Posterior vena cava (tissue), 2 donors: ENCODE measurements around the gene STARD5. TPM values are rescaled to one million over a fixed set of nuclear protein-coding genes. Genes with fewer than 3 reads are reported as not detected.

Experiments used
- DNase-seq: peaks from one replicate; pipeline ENCODE4 v3.0.0-alpha.2; 2020; ENCODE audit warnings: low spot score
- intact Hi-C, 2 donors: fragments of 100-400 bp; cut with DNase I; formaldehyde crosslinking; loops; one replicate each; pipeline versions ENCODE4 v1.14.1 to v1.14.2; 2022 to 2023
- total RNA-seq, 2 donors: library from RNA; stranded (reverse); fragmentation: NEBNext Ultra II Directional; extraction: Animal tissue kit (Norgen Biotek cat#: 25700); gene quantifications; one replicate each; pipeline ENCODE4 v1.2.1, GENCODE V29; 2021
- donor health status: DM: yes; HTN: yes; CAD: no.
- donor health status: DM: yes; HTN: yes; CAD: no.

Gene STARD5
- total RNA-seq, 2 donors from 2014 or later = 3.9 to 5.9 TPM

DNA sequence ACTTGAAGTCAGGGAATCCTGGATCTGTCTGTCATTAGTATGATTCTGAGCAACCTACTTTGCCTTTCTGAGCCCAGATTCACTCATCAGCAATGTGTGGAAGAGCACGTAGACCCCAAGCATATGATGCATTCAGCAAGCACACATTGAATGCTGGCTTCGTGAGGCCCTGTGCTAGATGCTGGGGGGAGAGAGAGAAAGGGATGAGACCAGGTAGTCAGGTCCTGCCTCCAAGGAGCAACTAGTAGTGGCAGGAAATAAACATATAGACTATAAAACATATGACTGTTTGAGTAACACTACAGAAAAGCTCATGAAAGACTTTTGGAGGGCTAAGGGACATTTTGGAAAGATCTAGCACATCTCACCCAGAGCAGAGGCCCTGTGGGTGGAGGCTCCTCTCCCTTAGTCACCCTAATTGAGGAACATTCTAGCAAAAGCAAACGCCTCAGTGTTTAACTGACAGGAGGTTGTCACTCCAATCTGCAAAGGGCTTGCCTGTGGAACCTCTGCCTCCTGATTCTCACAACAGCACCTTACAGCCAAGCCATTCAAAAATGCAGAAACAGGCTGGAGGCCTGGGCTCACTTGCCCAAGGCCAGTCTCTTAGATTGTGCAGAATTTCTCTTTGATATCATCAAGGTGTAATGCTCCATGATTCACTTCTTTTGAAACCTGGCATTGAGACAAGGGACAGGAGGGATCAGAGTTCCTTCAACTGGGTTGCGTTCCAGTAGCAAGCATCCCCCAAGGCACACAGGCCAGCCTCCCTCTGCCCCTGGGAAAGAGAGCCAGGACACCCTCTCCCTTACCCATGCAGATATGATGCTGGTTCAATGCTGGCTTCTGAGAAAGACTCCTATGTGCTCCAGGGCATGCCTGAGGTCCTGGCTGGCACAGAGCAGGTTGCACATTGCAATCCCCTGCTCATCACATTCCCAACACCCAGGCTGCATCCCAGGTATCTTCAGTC lies 26.1 kb downstream of the STARD5 start:
- no peak for DNase-seq
- intact Hi-C loops = no loop called here

DNA sequence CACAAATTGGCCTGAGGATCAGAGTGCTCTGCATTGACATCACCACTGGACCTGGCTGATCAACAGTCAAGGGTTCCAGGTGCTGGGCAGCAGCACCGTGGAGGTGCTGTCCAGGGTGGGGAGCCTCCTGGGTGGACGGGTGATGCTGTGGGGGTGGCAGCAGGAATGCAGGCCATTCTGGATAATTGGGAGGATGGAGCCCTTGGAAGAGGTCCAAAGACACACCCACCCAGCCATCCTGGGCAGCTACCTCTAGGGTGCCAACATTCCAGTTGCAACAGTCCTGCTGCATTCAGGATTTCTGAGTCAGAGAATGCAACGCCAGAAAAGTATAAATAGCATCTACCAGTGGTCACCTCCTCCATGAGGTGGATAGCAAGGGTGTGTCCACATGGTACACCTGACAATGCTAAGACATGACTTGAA lies 26.8 kb downstream of the STARD5 start:
- intact Hi-C loops = no loop called here
- no peak for DNase-seq

DNA sequence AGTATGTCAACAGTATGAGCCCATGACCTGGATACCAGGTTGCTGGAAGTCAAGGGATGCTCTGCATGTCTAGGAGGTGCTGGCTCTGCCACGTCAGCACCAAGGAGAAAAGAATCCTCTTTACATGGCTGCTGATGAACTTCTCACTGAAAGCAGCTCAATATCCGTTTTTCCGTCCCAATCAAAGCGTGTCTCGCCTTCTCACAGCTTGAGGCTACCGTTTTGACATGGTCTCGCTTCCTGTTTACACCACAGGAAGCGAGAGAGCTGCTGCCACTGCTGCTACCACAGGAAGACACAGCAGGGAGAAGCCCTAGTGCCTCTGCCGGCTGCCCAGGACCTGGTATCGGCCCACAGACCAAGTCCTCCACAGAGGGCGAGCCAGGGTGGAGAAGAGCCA lies 27.3 kb downstream of the STARD5 start:
- DNase-seq = no peak
- intact Hi-C loops = no loop called here

DNA sequence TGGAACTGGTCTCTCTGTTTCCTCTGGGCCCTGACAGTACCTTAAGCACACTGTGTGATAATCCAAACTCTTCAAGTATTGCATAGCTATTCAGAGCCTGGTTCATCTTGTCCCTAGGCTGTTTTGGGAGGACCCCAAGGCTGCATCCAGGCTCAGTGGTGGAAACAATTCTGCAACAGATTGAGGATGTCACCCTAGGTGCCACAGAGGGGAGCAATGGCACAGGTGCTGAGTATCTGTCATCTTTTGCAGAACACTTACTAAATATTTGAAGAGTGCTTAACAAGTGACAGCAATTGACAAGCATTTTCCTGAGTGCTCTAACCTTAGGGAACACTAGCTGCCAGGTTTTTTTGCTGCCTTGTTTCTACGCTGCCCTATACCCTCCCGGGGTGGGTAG lies 27.8 kb downstream of the STARD5 start:
- no peak for DNase-seq
- intact Hi-C loops = no loop called here

DNA sequence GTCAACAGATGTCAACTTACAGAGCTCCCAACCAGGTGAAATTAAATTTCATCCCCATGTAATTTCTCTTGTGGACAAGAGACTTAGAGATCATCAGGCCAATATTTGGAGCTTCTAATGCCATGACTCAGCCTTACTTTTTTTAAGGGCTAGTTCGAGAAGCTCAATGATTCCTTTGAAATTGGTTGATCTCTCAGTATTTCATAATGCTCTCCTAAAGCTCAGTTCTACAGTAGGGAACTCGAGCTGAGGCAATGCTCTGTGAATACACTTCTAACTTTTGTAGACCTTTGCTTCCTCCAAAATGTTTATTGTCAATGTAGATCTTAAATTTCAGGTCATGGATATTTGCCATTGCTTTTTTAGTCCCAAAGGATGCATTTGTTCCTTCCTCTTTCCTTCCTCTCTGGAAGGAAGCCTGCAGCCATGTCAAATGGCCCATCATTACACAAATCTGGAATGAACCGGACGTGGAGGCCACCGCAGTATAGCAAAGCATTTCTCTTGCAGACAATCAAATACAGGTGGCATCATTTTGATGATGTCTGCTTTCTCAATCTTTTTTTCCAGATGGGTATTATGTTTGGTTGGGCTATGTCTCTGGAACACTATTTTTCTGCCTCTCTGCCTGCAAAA lies 28.3 kb downstream of the STARD5 start:
- intact Hi-C loops = no loop called here
- no peak for DNase-seq

DNA sequence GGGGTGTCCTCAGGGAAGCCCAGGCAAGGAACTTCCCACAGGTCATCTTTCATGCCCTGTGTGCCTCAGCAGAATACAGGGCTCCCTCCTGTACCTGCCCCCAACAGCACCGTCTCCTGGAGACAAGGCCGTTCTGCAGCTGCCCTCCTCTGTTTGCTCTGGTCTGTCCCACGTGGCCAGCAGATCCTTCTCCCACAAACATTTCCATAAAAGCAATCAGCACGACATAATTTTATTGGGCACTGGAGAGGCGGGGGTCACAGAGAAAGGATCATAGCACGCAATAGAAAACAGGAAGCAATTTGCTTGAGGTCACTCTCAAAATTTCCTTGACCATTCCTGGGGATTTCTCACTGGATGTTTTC lies 29.4 kb downstream of the STARD5 start:
- DNase-seq = no peak
- intact Hi-C loops = no loop called here

DNA sequence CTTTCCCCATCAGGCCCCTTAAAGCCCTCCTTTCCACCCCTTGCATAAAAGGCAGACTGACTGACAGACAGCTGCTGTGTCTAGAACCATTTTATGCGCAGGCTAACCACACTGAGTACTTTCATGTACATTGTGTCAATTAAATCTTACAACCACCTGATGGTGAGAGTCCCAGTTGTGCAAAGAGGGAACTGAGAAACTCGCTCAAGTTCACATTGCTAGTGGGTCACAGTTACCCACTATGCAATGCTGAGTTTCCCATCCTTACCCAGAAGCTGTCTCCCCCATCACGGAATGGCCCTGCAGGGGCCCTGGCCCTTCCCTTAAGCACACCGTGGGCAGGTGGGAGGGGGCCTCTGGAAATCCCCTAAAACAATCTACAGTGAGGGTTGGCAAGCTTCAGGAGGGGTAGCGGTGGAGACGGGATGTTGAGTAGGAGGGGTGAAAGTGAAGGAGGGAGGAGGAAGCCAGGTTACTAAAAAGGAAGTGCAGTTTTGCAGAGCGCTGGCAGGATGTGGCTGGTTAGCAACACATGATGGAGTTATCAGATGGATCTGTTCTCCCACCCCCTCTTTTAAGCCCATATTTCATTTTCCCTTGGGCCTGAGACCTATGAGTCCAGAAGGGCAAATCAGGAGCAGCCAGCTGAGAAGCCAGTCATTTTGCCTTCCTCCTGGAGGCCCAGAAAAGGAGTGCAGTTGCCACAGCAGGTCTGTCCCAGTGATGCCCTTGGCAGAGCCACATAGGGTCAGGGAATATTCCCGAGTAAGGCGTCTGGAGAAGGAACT lies 30.0 kb downstream of the STARD5 start:
- no peak for DNase-seq
- intact Hi-C loops = no loop called here

DNA sequence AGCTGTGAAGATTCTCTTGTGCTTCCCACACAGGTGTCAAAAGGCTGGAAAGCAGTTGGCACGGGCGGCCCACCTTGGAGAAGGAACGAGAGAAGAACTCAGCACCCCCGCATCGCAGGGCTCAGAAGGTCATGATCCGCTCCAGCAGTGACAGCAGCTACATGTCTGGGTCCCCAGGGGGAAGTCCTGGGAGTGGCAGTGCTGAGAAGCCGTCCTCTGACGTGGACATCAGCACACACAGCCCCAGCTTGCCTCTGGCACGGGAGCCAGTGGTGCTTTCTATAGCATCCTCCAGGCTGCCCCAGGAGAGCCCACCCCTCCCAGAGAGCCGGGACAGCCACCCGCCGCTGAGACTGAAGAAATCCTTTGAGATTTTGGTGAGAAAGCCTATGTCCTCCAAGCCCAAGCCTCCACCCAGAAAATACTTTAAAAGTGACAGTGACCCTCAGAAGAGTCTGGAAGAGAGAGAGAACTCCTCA lies 31.4 kb downstream of the STARD5 start:
- intact Hi-C loops = no loop called here
- DNase-seq = no peak

DNA sequence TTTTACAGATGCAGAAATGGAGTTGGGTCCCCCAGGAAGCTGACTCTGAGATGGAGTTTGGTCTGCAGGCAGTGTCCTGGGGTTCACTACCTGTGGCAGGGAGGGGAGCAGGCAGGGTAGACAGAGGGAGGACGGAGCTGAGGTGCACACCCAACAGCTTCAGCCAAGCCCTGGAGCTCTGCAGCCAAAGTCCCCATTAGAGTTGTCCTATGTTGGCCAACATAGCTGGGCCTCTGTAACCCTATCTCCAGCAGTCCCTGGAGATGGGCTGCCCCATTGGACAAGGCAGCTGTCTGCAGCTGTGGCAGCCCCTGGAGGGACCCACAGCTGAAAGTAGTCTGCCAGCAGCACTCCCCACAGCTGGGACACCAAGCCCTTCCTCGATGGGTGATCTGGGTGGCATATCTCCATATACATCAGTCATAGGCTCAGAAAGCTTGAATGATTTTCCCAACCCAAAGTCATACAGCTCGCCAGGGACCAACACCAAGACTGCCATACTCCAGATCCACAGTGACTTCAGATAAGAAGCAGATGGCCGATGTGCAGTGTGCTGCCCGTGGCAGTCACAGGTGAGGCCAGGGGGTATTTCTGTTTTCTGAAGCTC lies 31.9 kb downstream of the STARD5 start:
- intact Hi-C loops = no loop called here
- no peak for DNase-seq

DNA sequence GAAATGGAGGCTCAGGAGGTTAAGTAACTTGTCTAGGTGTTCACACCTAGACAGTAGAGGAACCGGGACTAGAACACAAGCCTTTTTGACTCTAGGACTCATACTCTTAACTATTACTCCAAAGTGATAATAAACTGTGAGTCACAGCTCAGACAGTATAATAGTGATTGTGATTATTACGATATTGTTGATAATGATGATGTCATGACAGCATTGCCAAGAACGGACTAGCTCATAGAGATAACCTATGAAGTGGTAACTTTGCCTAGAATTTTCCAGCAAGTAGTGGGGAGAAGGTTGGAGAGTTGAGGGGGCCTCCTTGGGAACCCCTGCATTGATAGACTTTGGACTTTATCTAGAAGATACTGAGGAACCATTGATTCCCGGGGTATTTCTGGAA lies 34.0 kb downstream of the STARD5 start:
- DNase-seq = no peak
- intact Hi-C loops = no loop called here

DNA sequence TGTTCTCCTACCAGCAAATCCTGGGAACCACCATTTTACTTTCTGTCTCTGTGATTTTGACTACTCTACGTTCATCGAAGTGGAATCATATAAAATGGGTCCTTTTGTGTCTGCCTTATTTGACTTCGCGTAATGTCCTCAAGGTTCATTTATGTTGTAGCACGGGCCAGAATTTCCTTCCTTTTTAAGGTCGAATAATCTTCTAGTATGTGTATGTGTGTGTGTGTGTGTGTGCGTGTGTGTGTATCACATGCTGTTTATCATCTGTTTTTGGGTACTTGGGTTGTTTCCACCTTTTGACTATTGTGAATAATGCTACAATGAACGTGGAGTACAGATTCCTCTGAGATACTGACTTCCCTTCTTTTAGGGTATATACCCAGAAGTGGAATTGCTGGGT lies 35.3 kb downstream of the STARD5 start:
- intact Hi-C loops = no loop called here
- DNase-seq = no peak

DNA sequence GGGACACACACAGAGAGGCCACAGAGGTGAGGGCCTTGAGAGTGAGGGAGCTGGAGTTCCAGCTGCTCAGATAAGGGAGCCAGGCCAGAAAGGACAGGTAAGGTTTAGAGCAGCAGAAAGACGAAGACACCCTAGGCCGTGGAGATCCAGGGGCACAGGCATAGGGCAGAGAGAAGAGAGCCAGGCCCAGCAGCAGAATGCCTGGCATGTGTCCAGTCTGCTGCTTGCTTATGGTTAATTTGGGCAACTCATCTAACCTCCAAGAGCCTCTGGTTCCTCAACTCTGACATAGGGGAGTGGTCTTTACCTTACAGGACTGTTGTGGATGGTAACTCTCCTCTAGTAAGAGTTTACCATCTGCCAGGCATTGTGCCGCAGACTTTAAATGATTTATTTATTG lies 35.9 kb downstream of the STARD5 start:
- intact Hi-C loops = no loop called here
- no peak for DNase-seq

DNA sequence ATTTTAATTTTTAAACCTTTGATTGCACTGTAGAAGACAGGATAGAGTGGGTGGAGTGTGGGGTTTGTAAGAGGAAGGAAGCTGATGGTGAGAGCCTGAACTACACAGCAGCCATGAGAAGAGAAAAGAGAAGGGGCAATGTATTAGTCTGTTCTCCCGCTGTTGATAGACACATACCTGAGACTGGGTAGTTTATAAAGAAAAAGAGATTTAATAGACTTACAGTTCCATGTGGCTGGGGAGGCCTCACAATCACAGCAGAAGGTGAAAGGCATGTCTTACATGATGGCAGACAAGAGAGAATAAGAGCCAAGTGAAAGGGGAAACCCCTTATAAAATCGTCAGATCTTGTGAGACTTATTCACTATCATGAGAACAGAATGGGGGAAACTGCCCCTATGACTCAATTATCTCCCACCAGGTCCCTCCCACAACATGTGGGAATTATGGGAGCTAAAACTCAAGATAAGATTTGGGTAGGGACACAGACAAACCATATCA lies 37.3 kb downstream of the STARD5 start:
- intact Hi-C loops = no loop called here
- no peak for DNase-seq

DNA sequence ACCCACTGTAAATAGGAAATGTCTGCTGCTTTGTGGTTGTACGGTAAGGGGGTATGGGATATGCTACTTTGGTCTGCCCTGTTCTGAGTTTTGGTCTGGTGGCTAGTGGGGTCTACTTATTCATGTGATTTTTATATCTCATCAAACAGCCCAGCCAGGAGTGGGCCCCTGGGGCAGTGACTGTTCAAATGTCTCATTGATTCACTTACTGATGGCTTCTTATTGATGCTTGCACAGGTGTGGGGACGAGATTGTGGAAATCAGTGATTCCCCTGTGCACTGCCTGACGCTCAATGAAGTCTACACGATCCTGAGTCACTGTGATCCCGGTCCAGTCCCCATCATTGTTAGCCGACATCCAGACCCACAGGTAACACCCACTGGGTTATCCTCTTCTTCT lies 38.5 kb downstream of the STARD5 start:
- intact Hi-C loops = no loop called here

DNA sequence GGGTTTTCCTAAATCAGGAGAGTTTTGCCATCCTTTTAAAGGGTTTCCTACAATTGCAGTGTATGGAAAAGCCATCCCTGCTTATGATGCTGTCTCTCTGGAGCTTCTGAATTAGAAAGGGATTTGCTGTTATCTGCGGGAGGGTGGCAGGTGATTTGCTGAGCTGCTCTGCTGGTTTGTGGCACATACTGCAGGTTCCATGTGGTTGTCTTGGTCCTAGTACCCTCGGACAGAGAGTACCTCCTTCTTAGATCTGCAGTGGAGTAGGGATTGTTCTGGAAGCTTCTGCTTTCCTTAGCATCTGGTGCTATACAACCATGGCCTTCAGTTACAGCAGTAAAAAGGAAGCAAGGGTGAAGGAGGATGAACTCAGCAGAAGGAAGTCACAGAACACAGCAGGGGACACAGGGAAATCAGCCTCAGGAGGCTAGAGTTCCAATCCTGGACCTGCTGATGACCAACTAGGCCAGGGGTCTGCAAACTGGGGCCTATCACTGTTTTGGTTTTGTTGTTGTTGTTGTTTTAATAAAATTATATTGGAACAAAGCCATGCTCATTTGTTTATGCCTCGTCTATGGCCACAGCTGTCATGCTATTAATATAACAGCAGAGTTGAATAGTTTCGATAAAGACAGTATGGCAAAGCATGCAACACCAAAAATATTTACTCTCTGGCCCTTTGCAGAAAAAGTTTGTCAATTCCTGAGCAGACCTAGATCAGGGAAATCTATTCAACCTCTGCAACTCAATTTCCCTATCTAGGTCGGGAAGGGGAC lies 39.5 kb downstream of the STARD5 start:
- no peak for DNase-seq
- intact Hi-C loops = no loop called here

More for the DNA sequence above, 38.5 kb downstream of the STARD5 start:
- DNase-seq = no peak

DNA sequence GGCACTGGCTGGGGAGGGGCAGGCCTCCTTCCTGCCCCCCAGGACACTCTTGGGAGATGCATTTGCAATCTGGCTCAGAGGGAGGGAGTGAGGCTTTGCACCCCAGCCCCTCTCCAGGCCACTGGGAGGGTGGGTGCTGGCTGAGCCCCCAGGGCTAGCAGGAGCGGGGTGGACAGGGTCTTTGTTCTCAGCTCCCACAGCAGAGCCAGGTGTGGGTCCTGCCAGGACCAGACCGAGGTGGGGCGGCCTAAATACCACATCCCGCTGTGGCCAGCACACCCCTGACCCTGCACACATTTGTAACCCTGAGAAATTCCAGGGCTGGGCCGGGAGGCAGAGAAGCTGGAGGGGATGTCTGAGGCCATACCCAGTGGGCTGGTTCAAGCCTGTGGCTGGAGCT lies 41.0 kb downstream of the STARD5 start:
- intact Hi-C loops = no loop called here
- no peak for DNase-seq

DNA sequence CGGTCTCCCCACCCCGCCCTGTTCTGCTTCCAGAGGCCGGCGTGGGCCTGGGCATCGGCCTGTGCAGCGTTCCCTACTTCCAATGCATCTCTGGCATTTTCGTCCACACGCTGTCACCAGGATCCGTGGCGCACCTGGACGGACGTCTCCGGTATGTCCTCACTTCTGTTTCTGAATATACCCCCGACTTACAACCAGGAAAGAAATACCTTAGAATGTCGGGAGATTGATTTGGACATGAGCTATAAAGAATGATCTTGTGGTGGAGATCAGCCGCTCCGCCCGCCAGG lies 41.4 kb downstream of the STARD5 start:
- DNase-seq = no peak
- intact Hi-C loops = no loop called here

DNA sequence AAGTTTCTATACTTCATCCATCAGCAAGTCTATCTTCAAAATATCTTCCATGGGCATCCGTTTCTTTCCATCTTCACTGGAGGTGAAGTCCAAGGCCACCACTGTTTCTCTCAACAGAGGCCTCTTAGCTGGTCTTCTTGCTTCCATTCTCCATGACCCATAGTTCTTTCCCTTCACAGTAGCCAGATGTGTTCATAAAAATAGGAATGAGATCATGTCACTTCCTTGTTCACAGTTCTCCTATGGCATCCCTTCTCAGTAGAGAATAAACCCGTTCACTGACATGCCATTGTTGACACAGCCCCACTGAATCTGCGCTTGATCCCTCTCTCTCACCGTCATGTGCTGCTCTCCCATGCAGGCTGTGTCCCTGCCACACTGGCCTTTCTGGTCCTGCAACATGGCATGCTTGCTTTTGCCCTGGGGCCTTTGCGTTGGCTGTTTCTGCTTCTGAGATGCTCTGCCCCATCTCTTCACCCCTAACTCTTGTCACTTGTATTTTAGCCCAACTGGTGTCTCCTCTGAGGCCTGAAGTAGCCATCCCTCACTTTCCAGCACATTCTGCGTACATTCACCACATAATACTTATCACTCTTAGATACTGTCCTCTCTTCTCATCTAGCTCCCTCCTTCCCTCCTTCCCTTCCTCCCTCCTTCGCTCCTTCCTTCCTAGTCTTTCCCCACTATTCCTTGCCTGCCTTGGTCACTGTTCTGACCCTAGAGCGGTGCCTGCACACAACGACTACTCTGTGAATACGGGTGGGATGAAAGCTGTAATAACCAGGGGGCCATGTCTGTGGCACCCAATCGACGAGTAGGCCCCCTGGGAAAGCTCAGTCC lies 42.0 kb downstream of the STARD5 start:
- DNase-seq = no peak
- intact Hi-C loops = no loop called here
